PC-9 (cell line): ENCODE data around the gene ZNF407. TPM values are rescaled to one million over a fixed set of nuclear protein-coding genes. Genes with fewer than 3 reads are reported as not detected.

Source experiments
- BruUV-seq: library from RNA; stranded (reverse); fragments of 400-500 nt; replicated peaks from 2 replicates; lab custom pipeline; 2021; lab: Mats Ljungman, UMichigan
- CTCF ChIA-PET: fragments of 300-600 bp; sonication (Branson Sonifier 250); formaldehyde crosslinking; loops from one replicate; lab custom pipeline; 2022; ENCODE audit warnings: antibody characterized with exemption; lab: Charles Lee
- POLR2A ChIA-PET: fragments of 300-600 bp; sonication (Branson Sonifier 250); formaldehyde crosslinking; loops from one replicate; lab custom pipeline; 2022; ENCODE audit warnings: antibody characterized with exemption; ENCODE audit not compliant: unreplicated experiment; lab: Charles Lee
- DNase-seq, 2 experiments: peaks; one replicate each; pipeline versions ENCODE4 v3.0.0 to v3.0.0-alpha.2; 2015 to 2022; ENCODE audit warnings: mixed read lengths in 1 of 2
- H2AFZ ChIP-seq: fragments of 200-600 bp; sonication (generic); 2 replicates; pipeline ENCODE4 v1.8.1; 2017; ENCODE audit warnings: antibody characterized with exemption
- H3F3A ChIP-seq: fragments of 200-600 bp; sonication (generic); 2 replicates; pipeline ENCODE4 v1.8.1; 2017; ENCODE audit warnings: antibody characterized with exemption, mild to moderate bottlenecking, low read depth; ENCODE audit not compliant: insufficient read depth
- H3K27ac ChIP-seq: fragments of 200-600 bp; sonication (generic); 2 replicates; pipeline ENCODE4 v1.6.1; 2016; ENCODE audit warnings: mixed run types
- H3K27me3 ChIP-seq: fragments of 200-600 bp; sonication (generic); 2 replicates; pipeline ENCODE4 v1.6.1; 2016; ENCODE audit warnings: low read depth, mixed run types; ENCODE audit not compliant: insufficient read depth
- H3K36me3 ChIP-seq: fragments of 200-600 bp; sonication (generic); 2 replicates; pipeline ENCODE4 v1.6.1; 2016; ENCODE audit warnings: low read depth, mixed run types
- H3K4me1 ChIP-seq: fragments of 200-600 bp; sonication (generic); replicated peaks from 2 replicates; pipeline ENCODE4 v1.6.1; 2016; ENCODE audit warnings: mixed run types; ENCODE audit not compliant: insufficient read depth
- H3K4me2 ChIP-seq: fragments of 200-600 bp; sonication (generic); 2 replicates; pipeline ENCODE4 v1.6.1; 2017; ENCODE audit warnings: mixed run types
- H3K4me3 ChIP-seq: fragments of 200-600 bp; sonication (generic); 2 replicates; pipeline ENCODE4 v1.6.1; 2016; ENCODE audit warnings: mixed run types
- H3K79me2 ChIP-seq: fragments of 200-600 bp; sonication (generic); 2 replicates; pipeline ENCODE4 v1.6.1; 2017; ENCODE audit warnings: low read depth, mixed run types
- H3K9me2 ChIP-seq: fragments of 200-600 bp; sonication (generic); 2 replicates; pipeline ENCODE4 v1.8.1; 2017; ENCODE audit warnings: mild to moderate bottlenecking; ENCODE audit not compliant: insufficient read depth
- H3K9me3 ChIP-seq: fragments of 200-600 bp; sonication (generic); 2 replicates; pipeline ENCODE4 v1.8.1; 2016; ENCODE audit warnings: low read depth; ENCODE audit not compliant: insufficient read depth
- H4K20me1 ChIP-seq: fragments of 200-600 bp; sonication (generic); 2 replicates; pipeline ENCODE4 v1.8.1; 2017; ENCODE audit not compliant: insufficient read depth
- CTCF ChIP-seq: fragments of 200-600 bp; sonication (generic); conservative IDR thresholded peaks from 2 replicates; pipeline ENCODE4 v1.6.1; 2017; ENCODE audit warnings: mixed run types, antibody characterized with exemption, mild to moderate bottlenecking, moderate library complexity
- EZH2 ChIP-seq: fragments of 200-600 bp; sonication (generic); IDR thresholded peaks from 2 replicates; pipeline ENCODE4 v1.8.0; 2017; ENCODE audit warnings: antibody characterized with exemption, low read depth
- intact Hi-C: fragments of 100-400 bp; cut with micrococcal nuclease; formaldehyde crosslinking; loops from one replicate; pipeline ENCODE4 v1.10.0; 2022; ENCODE audit not compliant: unreplicated experiment
- total RNA-seq: library from RNA; stranded (reverse); gene quantifications from 2 replicates; pipeline ENCODE4 v1.2.3, GENCODE V29; 2021

ZNF407 gene
- total RNA-seq, 1 experiment from 2014 or later = 13.4 TPM

GRCh38 chr18:74930616-74931015, 332.9 kb downstream of the ZNF407 start:
- no peak for TF ChIP-seq EZH2
- no peak for TF ChIP-seq CTCF
- Histone ChIP-seq H3K4me2 (no peak overlapping the region), H3K9me2 (no peaks in the 10 kb centered on the region), H3K4me1 (no peaks in the 10 kb centered on the region), H3K27me3 (no peaks in the 10 kb centered on the region), H4K20me1 (no peaks in the 10 kb centered on the region), H3K79me2 (no peaks in the 10 kb centered on the region), H3F3A (no peaks in the 10 kb centered on the region), H3K9me3 (no peaks in the 10 kb centered on the region), H2AFZ (no peak overlapping the region), H3K4me3 (no peak overlapping the region), H3K36me3 (no peaks in the 10 kb centered on the region), H3K27ac (no peak overlapping the region)
- intact Hi-C loops = no loop called here
- no TSS peak for BruUV-seq
- ChIA-PET CTCF (no interaction called here), POLR2A (no interaction called here)
- DNase-seq = no peak

GRCh38 chr18:74933930-74934329, 336.3 kb downstream of the ZNF407 start:
- no peak overlapping the region for H3K4me3 ChIP-seq
- no peak overlapping the region for H3K4me2 ChIP-seq
- H3K27me3 ChIP-seq = no peaks in the 10 kb centered on the region
- BruUV-seq = no TSS peak
- TF ChIP-seq CTCF = no peak
- TF ChIP-seq EZH2 = no peak
- H3K36me3 ChIP-seq = no peaks in the 10 kb centered on the region
- H3K9me3 ChIP-seq = no peaks in the 10 kb centered on the region
- intact Hi-C loops = no loop called here
- H3K9me2 ChIP-seq = no peaks in the 10 kb centered on the region
- CTCF ChIA-PET = no interaction called here
- no peaks in the 10 kb centered on the region for H3K79me2 ChIP-seq
- POLR2A ChIA-PET = no interaction called here
- no peaks in the 10 kb centered on the region for H4K20me1 ChIP-seq
- H3K27ac ChIP-seq = no peak overlapping the region
- H3K4me1 ChIP-seq = no peaks in the 10 kb centered on the region
- DNase-seq = no peak
- no peak overlapping the region for H2AFZ ChIP-seq
- H3F3A ChIP-seq = no peaks in the 10 kb centered on the region

GRCh38 chr18:74935434-74935833, 337.8 kb downstream of the ZNF407 start:
- Histone ChIP-seq H3F3A (no peaks in the 10 kb centered on the region), H3K79me2 (no peaks in the 10 kb centered on the region), H2AFZ (no peak overlapping the region), H4K20me1 (no peaks in the 10 kb centered on the region), H3K4me3 (no peak overlapping the region), H3K4me2 (no peak overlapping the region), H3K36me3 (no peaks in the 10 kb centered on the region), H3K9me2 (no peaks in the 10 kb centered on the region), H3K27ac (no peak overlapping the region), H3K27me3 (no peaks in the 10 kb centered on the region), H3K9me3 (no peaks in the 10 kb centered on the region), H3K4me1 (no peaks in the 10 kb centered on the region)
- DNase-seq = no peak
- no TSS peak for BruUV-seq
- TF ChIP-seq CTCF (no peak), EZH2 (no peak)
- intact Hi-C loops = no loop called here
- ChIA-PET POLR2A (no interaction called here), CTCF (no interaction called here)
